OCI-LY7 (cell line): ENCODE data around the gene GNAZ.

Source experiments
- CTCF ChIP-seq: fragments of 200-600 bp; sonication (generic); conservative IDR thresholded peaks from 2 replicates; pipeline ENCODE4 v1.5.1; 2014; ENCODE audit warnings: mild to moderate bottlenecking, antibody characterized with exemption, low read length, moderate library complexity, mixed read lengths
- EZH2phosphoT487 ChIP-seq: fragments of 200-600 bp; sonication (generic); IDR thresholded peaks from 2 replicates; pipeline ENCODE4 v1.6.1; 2018; ENCODE audit warnings: low read depth, borderline replicate concordance, mild to moderate bottlenecking, mixed run types, antibody characterized with exemption, low read length, moderate library complexity, mixed read lengths

GRCh38 chr22:23077627-23078461, 7.5 kb downstream of the GNAZ start:
- TF ChIP-seq CTCF = 0 out of 2 replicates have a peak, but pooled peaks have one; percentile 26
- no peak for TF ChIP-seq EZH2phosphoT487
